Stomach (tissue), 4 donors: Measurements from ENCODE around the gene LIPK.

Source experiments
- CTCF ChIP-seq, 7 experiments: fragments of 450-650 bp in 4 of 7; fragments of 200-600 bp in 3 of 7; sonication (generic) in 3 of 7; IDR thresholded peaks; one replicate each; pipeline ENCODE4 v1.5.1; 2016 to 2019; ENCODE audit warnings: antibody characterized with exemption in 7 of 7, control low read depth in 2 of 7, mild to moderate bottlenecking in 1 of 7
- EP300 ChIP-seq: sonication (generic); formaldehyde crosslinking; IDR thresholded peaks from one replicate; pipeline ENCODE4 v1.6.1; 2017; ENCODE audit warnings: antibody characterized with exemption
- POLR2A ChIP-seq, 4 donors: fragments of 450-650 bp; IDR thresholded peaks; one replicate each; pipeline ENCODE4 v1.6.1; 2016; ENCODE audit warnings: antibody characterized with exemption in 4 of 4, control low read depth in 2 of 4, mild to moderate bottlenecking in 1 of 4, moderate library complexity in 1 of 4

GRCh38 chr10:88661018-88661417, 45.0 kb upstream of the LIPK start:
- no peak for TF ChIP-seq CTCF (IDR thresholded peaks at IDR 0.05)
- no peak for TF ChIP-seq POLR2A (IDR thresholded peaks at IDR 0.05)
- TF ChIP-seq EP300 = no peak
